SH-SY5Y (cell line): ENCODE measurements around the gene OR11H6.

ENCODE experiments used
- GATA2 ChIP-seq: IDR thresholded peaks from 2 replicates; pipeline ENCODE4 v1.6.1; 2011; ENCODE audit warnings: mild to moderate bottlenecking, low read depth, low read length
- GATA3 ChIP-seq: IDR thresholded peaks from 2 replicates; pipeline ENCODE4 v1.6.1; 2011; ENCODE audit warnings: low read depth, mild to moderate bottlenecking, low read length, moderate library complexity

DNA sequence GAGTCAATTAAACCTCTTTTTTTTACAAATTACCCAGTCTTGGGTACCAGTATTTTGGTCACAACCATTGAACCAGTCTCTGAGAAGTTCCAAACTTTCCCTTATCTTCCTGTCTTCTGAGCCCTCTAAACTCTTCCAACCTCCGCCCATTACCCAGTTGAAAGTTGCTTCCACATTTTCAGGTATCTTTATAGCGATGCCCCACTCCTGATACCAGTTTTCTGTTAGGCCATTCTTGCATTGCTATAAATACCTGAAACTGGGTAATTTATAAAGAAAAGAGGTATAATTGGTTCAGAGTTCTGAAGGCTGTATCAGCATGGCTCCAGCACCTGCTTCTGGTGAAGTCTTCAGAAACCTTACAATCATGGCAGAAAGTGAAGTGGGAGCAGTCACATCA, 50.6 kb downstream of the OR11H6 start:
- TF ChIP-seq GATA2 (no peak), GATA3 (no peak)
